NB4 (cell line): ENCODE measurements around the gene PSAPL1.

Experiments
- DNase-seq: peaks from one replicate; pipeline ENCODE4 v3.0.0; 2010; ENCODE audit warnings: low read depth
- H3K4me3 ChIP-seq: one replicate; pipeline ENCODE4 v1.5.1; 2011; ENCODE audit warnings: mild to moderate bottlenecking, low read depth, low read length, moderate library complexity
- CTCF ChIP-seq: IDR thresholded peaks from one replicate; pipeline ENCODE4 v1.5.1; 2012; ENCODE audit warnings: low read depth, low read length
- MYC ChIP-seq: IDR thresholded peaks from 2 replicates; pipeline ENCODE4 v1.6.1; 2011; ENCODE audit warnings: low read depth, low read length
- POLR2A ChIP-seq: IDR thresholded peaks from 2 replicates; pipeline ENCODE4 v1.6.1; 2011; ENCODE audit warnings: mild to moderate bottlenecking; ENCODE audit not compliant: insufficient read length; ENCODE audit errors: extremely low read depth
- TF ChIP-seq, protein P1 (sequence below): IDR thresholded peaks from 2 replicates; pipeline ENCODE4 v1.6.1; 2011; ENCODE audit warnings: low read depth, low read length

PSAPL1 gene

DNA sequence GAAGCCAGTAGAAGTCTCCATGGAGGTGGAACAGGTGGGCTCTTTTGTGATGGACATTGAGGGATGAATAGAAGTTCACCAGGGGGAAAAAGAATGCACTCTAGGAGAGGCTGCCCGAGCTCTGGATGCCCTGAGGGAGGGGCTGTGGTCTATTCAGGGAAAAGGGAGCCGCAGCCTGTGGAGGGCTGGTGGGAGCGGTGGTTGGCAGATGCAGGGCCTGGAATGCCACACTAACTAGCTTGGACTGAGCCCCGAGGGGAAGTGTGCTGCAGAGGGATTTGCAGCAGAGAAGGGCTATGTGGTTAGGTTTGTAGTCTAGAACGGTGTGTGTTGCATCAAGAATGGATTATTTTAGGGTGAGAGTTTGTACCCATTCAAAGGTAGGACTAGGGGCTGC lies 29.5 kb upstream of the PSAPL1 start:
- H3K4me3 ChIP-seq, result no peak overlapping the region
- TF ChIP-seq MYC (no peak), POLR2A (no peak)
- DNase-seq, result no peak

DNA sequence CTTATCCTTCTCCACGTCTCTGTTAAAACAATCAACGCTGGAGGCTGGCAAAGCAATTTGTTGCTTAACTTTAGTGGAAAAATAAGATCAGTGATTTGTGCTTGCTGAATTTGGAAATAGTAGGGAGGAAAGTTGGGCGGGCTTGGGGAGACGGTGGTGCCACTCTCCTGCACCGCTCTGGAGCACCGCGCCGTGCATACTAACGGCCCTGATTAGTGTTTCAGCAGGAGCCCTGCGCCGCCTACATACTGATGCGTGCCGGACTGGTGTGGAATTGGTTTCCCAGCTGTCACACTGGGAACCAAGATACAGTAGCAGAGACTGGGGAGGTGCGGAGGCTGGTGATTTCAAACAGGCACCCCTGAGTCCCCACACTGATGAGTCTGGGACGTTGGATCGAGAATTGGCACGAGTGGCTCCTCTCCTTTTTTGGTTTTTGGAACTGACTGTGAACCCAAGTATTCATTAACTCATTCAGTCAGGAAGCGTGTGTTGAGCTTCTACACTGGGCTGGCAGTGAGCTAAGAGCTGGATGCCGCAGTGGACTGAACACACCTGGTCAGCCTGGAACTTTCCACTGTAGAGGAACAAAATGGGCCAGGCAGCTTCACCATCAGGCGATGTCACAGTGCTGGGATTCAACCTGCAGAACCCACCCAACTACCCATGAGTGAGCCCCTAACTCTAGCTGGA lies 29.0 kb upstream of the PSAPL1 start:
- TF ChIP-seq CTCF (no peak), POLR2A (no peak), MYC (no peak)
- TF ChIP-seq, protein P1, sequence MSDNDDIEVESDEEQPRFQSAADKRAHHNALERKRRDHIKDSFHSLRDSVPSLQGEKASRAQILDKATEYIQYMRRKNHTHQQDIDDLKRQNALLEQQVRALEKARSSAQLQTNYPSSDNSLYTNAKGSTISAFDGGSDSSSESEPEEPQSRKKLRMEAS, result no peak
- no peak for DNase-seq
- no peak overlapping the region for H3K4me3 ChIP-seq

GRCh38 chr4:7462509-7462971 lies 27.8 kb upstream of the PSAPL1 start:
- no peak for DNase-seq
- no peak for TF ChIP-seq MYC
- TF ChIP-seq, protein P1, result no peak
- no peak for TF ChIP-seq POLR2A
- TF ChIP-seq CTCF, result no peak
- H3K4me3 ChIP-seq, result no peak overlapping the region

GRCh38 chr4:7461230-7461629 lies 26.5 kb upstream of the PSAPL1 start:
- no peak for TF ChIP-seq MYC
- no peak for TF ChIP-seq POLR2A
- no peak for TF ChIP-seq CTCF
- H3K4me3 ChIP-seq, result no peak overlapping the region
- no peak for DNase-seq

- no peak for DNase-seq
- TF ChIP-seq MYC, result no peak
- TF ChIP-seq CTCF, result no peak
- TF ChIP-seq, protein P1, result no peak
- TF ChIP-seq POLR2A, result no peak
- no peak overlapping the region for H3K4me3 ChIP-seq
Observed at GRCh38 chr4:7460566-7460965, 25.8 kb upstream of the PSAPL1 start.

DNA sequence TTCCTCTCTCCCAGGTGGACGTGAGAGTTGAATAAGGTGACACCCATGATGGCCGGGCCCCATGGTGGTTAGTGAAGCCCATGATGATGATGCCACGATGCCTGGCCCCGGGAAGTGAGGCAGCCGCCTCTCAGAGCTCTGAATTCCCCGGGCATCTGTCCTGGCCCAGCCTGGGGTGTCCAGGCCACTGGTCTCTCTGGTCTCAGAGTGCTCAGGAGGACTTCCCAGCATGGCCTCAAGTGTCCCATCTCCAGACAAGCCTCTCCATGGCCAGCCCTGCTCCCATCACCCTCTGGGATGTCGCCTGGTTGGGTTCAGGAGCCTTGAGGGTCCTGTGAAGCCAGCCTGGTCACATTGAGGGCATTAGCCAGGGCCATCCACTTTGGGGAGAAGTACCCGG lies 24.7 kb upstream of the PSAPL1 start:
- H3K4me3 ChIP-seq, result no peak overlapping the region
- TF ChIP-seq, protein P1, result no peak
- no peak for TF ChIP-seq MYC
- no peak for TF ChIP-seq CTCF
- no peak for TF ChIP-seq POLR2A
- no peak for DNase-seq
